Anterior cingulate cortex (tissue), 58 donors: Measurements from ENCODE around the gene AP2S1.
A peak's percentile ranks its signal among the peaks of the same experiment; 100 is the strongest.
"Not testable (repeated sequence)": the region's sequence is repeated elsewhere in the genome, so short reads cannot be mapped to it uniquely, and the experiment has no call there.

Experiments used
- DNase-seq, 58 donors: peaks; one replicate each; lab custom pipeline; 2025; lab: John Stamatoyannopoulos, UW

AP2S1 gene

DNA sequence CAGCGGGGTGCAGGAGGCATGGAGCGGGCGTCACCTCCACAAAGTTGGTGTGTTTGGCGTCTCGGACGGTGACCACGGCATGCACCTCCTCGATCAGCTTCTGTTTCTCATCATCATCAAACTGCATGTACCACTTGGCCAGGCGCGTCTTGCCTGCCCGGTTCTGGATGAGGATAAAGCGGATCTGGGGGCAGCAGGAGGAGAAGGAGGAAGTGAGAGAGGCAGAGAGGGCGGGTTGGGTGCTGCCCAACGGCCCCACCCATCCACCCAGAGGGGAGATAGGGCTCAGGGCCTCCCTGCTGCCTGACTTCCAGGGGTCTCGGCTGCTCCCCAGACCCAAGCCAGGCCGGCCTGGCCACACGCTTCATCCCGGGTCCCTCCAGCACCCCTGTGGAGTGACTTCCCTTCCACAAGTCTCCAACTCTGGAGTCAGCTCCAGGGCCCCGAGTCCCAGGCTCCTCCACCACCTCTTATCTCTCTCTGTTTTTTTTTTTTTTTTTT lies 4.6 kb downstream of the AP2S1 start:
- no peak for DNase-seq

GRCh38 chr19:46844067-46844489 lies 6.6 kb downstream of the AP2S1 start:
- DNase-seq, result no peak

- no peak for DNase-seq
Measured at GRCh38 chr19:46842791-46843190, 7.9 kb downstream of the AP2S1 start.

- DNase-seq, result peak in 5 of 58 donors; percentile 13 to 33 (median 19)
Measured at GRCh38 chr19:46841458-46842083, 9.1 kb downstream of the AP2S1 start.

- DNase-seq, result peak in 31 of 58 donors; percentile 3 to 65 (median 24)
Measured at GRCh38 chr19:46840498-46840942, 10.1 kb downstream of the AP2S1 start.

DNA sequence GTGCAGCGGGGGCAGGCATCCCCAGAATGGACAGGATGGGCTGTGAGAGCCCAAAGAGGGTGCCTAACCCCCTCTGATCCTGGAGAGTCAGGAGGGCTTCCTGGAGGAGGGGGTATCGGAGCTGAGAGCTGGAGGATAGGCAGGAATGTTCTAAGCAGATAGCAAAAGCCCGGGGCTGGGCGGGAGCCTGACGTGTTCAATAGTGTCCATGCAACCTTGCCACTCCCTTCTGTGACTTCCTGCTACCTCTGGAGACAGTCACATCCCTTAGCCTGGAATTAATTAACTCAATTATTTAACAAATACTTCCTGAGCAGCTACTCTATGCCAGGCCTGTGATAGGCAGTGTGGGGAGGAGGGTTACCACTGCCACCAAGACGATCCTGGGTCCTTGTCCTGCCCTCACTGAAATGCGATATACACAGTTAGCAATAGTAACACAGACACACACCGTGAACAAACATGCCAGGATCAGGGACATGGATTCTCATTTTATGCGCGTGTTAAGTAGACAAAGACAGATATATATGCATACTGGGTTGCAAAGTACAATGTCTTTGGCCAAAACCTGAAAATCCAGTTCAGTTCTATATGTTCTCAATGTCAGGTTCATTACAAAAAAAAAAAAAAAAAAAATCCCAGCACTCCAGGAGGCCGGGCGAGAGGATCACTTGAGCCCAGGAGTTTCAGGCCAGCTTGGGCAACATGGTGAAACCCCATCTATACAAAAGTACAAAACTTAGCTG lies 10.7 kb downstream of the AP2S1 start:
- no peak for DNase-seq

- DNase-seq, result no peak
Measured at GRCh38 chr19:46838160-46838559, 12.5 kb downstream of the AP2S1 start.

DNA sequence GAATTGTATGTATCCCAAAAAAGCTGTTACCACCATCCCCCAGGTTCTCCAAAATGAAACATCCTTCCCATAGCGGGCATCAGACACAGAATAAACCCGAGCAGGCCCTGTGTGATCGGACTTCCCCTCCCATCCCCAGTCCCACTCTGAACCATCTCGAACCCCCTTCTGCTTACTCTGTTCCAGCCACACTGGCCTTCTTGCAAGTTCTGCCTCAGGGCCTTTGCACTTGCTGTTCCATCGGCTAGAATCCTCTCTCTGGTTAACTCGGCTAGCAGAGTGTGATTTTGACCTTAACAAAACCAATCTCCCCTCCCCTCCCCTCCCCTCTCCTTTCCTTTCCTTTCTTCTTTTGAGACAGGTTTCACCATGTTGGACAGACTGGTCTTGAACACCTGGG lies 15.7 kb downstream of the AP2S1 start:
- DNase-seq, result no peak

DNA sequence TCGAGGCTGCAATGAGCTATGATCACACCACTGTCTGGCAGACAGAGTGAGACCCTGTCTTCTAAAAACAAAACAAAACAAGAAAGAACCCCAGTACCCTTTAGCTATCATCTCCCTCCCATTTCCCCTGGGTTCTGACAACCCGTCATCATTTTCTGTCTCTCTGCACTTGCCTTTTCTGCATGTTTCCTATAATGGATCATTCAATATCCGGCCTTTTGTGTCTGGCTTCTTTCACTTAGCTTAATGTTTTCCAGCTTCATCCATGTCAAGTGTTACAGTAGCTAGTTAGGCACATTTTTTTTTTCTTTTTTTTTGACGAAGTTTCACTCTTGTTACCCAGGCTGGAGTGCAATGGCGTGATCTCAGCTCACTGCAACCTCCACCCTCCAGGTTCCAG lies 16.5 kb downstream of the AP2S1 start:
- DNase-seq, result no peak

DNA sequence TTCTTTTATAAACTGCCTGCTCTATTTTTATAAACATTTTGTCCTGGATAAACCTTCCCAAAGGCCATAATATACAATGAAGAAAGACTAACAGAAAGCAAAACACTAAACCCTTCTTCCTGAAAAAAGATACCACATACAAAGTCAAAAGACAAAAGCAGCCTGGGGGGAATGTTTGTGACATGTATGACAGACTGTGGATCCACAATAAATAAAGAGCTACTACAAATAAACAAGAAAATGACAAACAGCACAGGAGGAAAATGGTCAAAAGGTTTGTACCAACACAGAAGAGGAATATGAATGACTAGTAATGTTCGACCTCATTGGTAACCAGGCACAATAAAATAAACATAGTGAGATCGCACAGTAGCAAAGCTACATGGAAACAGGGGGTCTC lies 19.8 kb downstream of the AP2S1 start:
- no peak for DNase-seq

DNA sequence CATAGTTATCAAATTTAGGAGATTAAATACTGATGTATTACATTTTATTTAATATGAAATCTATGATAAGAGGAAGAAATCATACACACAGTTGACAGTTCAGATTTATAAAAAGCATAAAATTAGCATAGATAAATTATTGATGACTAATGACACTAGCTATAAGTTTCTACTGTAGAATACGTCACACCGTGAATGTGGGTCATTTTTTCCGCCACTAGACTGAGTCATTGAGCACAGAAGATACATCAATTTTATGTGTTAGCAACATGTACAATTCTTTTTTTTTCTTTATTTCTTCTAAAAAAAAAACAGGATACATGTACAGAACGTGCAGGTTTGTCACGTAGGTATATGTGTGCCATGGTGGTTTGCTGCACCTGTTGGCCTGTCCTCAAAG lies 22.2 kb downstream of the AP2S1 start:
- no peak for DNase-seq

DNA sequence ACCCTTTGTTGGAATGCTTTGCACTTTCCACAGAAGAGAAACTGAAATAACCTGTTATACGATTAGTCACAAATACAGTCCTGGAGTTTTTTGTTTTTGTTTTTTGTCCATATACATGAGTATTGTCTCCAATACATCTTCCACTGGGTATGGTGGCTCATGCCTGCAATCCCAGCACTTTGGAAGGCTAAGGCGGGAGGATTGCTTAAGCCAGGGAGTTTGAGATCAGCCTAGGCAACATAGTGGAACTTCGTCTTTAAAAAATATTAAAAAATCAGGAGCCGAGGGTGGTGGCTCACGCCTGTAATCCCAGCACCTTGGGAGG lies 25.0 kb downstream of the AP2S1 start:
- DNase-seq, result no peak

DNA sequence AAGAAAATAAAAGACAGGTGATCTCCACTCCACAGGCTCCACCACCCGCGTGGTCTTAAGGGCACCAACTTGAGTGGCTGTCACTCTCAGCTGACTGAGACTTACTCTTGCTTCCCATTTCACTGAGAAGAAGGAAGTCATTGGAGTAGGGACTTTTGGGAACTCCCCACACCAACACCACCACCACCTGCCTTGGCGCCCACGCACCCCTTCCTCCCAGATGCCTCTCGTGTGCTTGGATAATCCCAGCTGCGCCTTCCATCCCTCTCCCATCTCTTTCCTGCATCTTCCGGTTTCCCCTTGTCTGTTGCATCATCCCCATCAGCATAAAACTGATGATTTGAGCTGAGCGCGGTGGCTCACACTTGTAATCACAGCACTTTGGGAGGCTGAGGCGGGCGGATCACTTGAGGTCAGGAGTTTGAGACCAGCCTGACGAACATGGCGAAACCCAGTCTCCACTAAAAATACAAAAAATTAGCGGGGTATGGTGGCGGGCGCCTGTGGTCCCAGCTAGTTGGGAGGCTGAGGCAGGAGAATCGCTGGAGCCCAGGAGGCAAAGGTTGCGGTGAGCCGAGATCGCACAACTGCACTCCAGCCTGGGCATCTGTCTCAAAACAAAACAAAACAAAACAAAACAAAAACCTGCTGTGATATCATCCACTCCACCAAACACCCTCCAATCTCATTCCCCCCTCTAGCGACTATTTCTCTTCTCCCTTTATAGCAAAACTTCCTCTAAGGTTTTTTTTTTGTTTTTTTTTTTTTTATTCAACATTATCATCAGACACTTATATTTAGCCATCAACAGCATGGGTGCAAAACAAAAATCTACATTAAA lies 25.5 kb downstream of the AP2S1 start:
- peak in 1 of 58 donors; percentile 13 for DNase-seq

- DNase-seq, result no peak
Measured at GRCh38 chr19:46823049-46823448, 27.6 kb downstream of the AP2S1 start.

DNA sequence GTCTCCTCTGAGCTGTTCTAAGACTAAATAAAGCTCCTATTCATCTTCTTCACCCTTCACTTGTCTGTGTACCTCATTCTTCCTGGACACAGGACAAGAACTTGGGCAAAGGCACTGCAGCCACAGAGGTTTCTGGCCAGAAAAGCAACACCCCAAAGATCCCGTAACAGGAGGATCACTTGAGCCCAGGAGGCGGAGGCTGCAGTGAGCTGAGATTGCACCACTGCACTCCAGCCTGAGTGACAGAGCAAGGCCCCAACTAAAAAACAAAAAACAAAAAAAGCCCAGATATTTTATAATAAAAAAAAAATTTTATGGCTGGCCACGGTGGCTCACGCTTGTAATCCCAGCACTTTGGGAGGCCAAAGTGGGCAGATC lies 28.2 kb downstream of the AP2S1 start:
- DNase-seq, result not testable (repeated sequence)

DNA sequence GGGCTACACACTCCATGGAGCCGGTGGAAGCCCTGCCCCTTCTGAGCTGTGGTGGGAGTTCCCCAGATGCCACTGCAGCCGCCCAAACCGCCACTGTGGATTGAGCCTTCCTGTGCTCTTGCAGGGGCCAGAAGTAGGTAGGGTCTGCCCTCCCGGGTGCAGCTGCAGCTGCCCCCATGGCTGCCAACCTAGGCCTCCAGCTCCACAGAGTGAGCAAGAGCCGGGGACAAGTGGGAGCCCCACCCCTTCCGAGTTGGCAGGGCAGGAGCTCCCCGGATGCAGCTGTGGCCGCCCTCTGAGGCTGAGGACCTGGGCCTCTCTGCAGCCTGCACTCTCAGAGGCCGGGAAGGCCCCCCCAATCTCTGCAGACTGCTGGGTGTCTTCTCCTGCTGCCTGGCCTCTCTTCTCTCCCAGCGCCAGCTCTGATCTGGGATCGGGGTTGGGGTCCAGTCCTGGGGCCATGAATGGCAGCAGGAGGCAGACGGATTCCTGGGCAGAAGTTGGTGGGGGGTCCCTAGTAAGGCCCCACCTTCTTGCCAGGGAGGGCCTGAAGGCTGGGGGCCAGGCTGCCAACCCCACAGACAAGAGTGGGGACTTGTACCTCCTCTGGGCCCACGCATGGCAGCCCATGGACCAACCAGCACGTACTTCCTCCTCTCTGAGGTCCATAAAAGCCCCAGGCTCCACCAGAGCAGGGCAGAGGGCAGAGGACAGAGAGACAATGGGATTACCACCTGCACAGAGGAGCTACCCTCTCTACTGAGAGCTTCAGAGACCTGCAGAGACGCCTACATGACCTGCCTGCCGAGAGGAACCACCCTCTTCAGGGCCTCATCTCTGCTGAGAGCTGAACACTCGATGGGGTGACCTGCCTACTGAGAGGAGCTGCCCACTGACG lies 28.9 kb downstream of the AP2S1 start:
- no peak for DNase-seq

- no peak for DNase-seq
Measured at GRCh38 chr19:46818812-46819211, 31.8 kb downstream of the AP2S1 start.

- no peak for DNase-seq
Measured at GRCh38 chr19:46815833-46816627, 34.6 kb downstream of the AP2S1 start.

GRCh38 chr19:46813839-46814358 lies 36.7 kb downstream of the AP2S1 start:
- peak in 1 of 58 donors; percentile 4 for DNase-seq
